Panc1 (cell line): ENCODE results near the gene PHF24. TPM values are rescaled to one million over a fixed set of nuclear protein-coding genes. Genes with fewer than 3 reads are reported as not detected.
"Not testable (repeated sequence)": the region's sequence is repeated elsewhere in the genome, so short reads cannot be mapped to it uniquely, and the experiment has no call there.

Experiments used
- ATAC-seq: fragments of 200-7000 bp; cut with Tn5 transposase; 2 replicates; pipeline ENCODE4 v1.9.1; 2020; ENCODE audit warnings: mild to moderate bottlenecking, moderate library complexity
- BruUV-seq: library from RNA; stranded (reverse); fragments of 400-500 nt; replicated peaks from 2 replicates; lab custom pipeline; 2021; lab: Mats Ljungman, UMichigan
- CTCF ChIA-PET: fragments of 300-600 bp; sonication (Branson Sonifier 250); formaldehyde crosslinking; loops from one replicate; lab custom pipeline; 2022; ENCODE audit warnings: antibody characterized with exemption; lab: Charles Lee
- POLR2A ChIA-PET: fragments of 300-600 bp; sonication (Branson Sonifier 250); formaldehyde crosslinking; loops from one replicate; lab custom pipeline; 2022; ENCODE audit warnings: antibody characterized with exemption; lab: Charles Lee
- DNase-seq: peaks from one replicate; pipeline ENCODE4 v3.0.0-alpha.2; 2010; ENCODE audit warnings: low read depth, low spot score
- H3K27ac ChIP-seq: 2 replicates; pipeline ENCODE4 v1.5.1; 2011; ENCODE audit warnings: mild to moderate bottlenecking, low read length, inconsistent platforms
- H3K27me3 ChIP-seq: fragments of 200-500 bp; sonication (Bioruptor generic); 2 replicates; pipeline ENCODE4 v1.6.0; 2014; ENCODE audit warnings: low read length, inconsistent platforms; ENCODE audit not compliant: control insufficient read depth, insufficient read depth
- H3K36me3 ChIP-seq: fragments of 200-500 bp; sonication (Bioruptor generic); 2 replicates; pipeline ENCODE4 v1.5.1; 2014; ENCODE audit warnings: inconsistent platforms, mild to moderate bottlenecking, low read length, moderate library complexity; ENCODE audit not compliant: control insufficient read depth, insufficient read depth
- H3K4me1 ChIP-seq: 2 replicates; pipeline ENCODE4 v1.5.1; 2011; ENCODE audit warnings: inconsistent platforms, mild to moderate bottlenecking, low read length, moderate library complexity; ENCODE audit not compliant: control insufficient read depth, insufficient read depth
- H3K4me3 ChIP-seq, 2 experiments: 2 replicates each; pipeline ENCODE4 v1.5.1; 2011 to 2012; ENCODE audit warnings: low read depth in 2 of 2, low read length in 2 of 2, mild to moderate bottlenecking in 2 of 2, inconsistent platforms in 1 of 2, moderate library complexity in 1 of 2
- H3K9me3 ChIP-seq: fragments of 200-500 bp; sonication (Bioruptor generic); 2 replicates; pipeline ENCODE4 v1.5.1; 2014; ENCODE audit warnings: low read depth, mild to moderate bottlenecking, inconsistent platforms, low read length, moderate library complexity; ENCODE audit not compliant: control insufficient read depth, insufficient read depth
- CTCF ChIP-seq: fragments of 450-650 bp; IDR thresholded peaks from 2 replicates; pipeline ENCODE4 v1.5.1; 2017; ENCODE audit warnings: mild to moderate bottlenecking
- POLR2AphosphoS5 ChIP-seq: IDR thresholded peaks from 2 replicates; pipeline ENCODE4 v1.6.1; 2012; ENCODE audit warnings: mild to moderate bottlenecking, low read depth, low read length, moderate library complexity
- REST ChIP-seq, 2 experiments: IDR thresholded peaks; 2 replicates each; pipeline ENCODE4 v1.6.1; 2011 to 2012; ENCODE audit warnings: low read depth in 2 of 2, control low read depth in 1 of 2, low read length in 1 of 2, mild to moderate bottlenecking in 1 of 2, moderate library complexity in 1 of 2; ENCODE audit not compliant: insufficient read depth in 1 of 2
- SIN3A ChIP-seq: IDR thresholded peaks from 2 replicates; pipeline ENCODE4 v1.6.1; 2012; ENCODE audit warnings: low read depth, mild to moderate bottlenecking, low read length, moderate library complexity, borderline replicate concordance; ENCODE audit not compliant: insufficient read depth
- TCF7L2 ChIP-seq: IDR thresholded peaks from 2 replicates; pipeline ENCODE4 v1.6.1; 2011; ENCODE audit warnings: mild to moderate bottlenecking, low read depth, low read length, inconsistent platforms
- in situ Hi-C: cut with HindIII; loops from 2 replicates; pipeline ENCODE4 v1.10.0; 2016; ENCODE audit warnings: low sequenced_read_pairs, low pct_unique_long_range_greater_than_20kb
- intact Hi-C: fragments of 100-400 bp; cut with micrococcal nuclease; formaldehyde crosslinking; loops from one replicate; pipeline ENCODE4 v1.10.0; 2022; ENCODE audit not compliant: unreplicated experiment
- total RNA-seq: library from RNA; stranded (reverse); gene quantifications from one replicate; pipeline ENCODE4 v1.2.1, GENCODE V29; 2021; ENCODE audit not compliant: unreplicated experiment

Gene PHF24
- total RNA-seq, 1 experiment from 2014 or later: 0.08 TPM

- TF ChIP-seq REST (IDR thresholded peaks at IDR 0.05; ENCODE audit: insufficient read depth in 1 of 2, low read depth in 2 of 2, low read length in 1 of 2) (no peak), SIN3A (no peak), CTCF (no peak), TCF7L2 (no peak), POLR2AphosphoS5 (no peak)
- intact Hi-C loops (no loop called here), in situ Hi-C loops (no loop called here)
- Histone ChIP-seq H3K36me3 (no peaks in the 10 kb centered on the region), H3K27ac (no peak overlapping the region), H3K4me3 (no peak overlapping the region), H3K4me1 (peaks cover 5% of the 10 kb centered on the region; the same call in 1 of the 2 replicates), H3K9me3 (no peaks in the 10 kb centered on the region), H3K27me3 (no peaks in the 10 kb centered on the region)
- POLR2A ChIA-PET: no interaction called here
- no peak for ATAC-seq
- CTCF ChIA-PET: no interaction called here
- no peak for DNase-seq
- no TSS peak for BruUV-seq
These were observed 44.5 kb downstream of the PHF24 start for GRCh38 chr9:35002623-35003022.

- H3K9me3 ChIP-seq, DNase-seq, H3K27me3 ChIP-seq, H3K4me1 ChIP-seq, BruUV-seq, intact Hi-C loops, in situ Hi-C loops, CTCF ChIA-PET, H3K4me3 ChIP-seq, H3K36me3 ChIP-seq, H3K27ac ChIP-seq, ATAC-seq, POLR2A ChIA-PET: not testable (repeated sequence)
These were observed 46.2 kb downstream of the PHF24 start for GRCh38 chr9:35004299-35004698.

GRCh38 chr9:35010351-35010958 lies 52.4 kb downstream of the PHF24 start:
- BruUV-seq: no TSS peak
- POLR2A ChIA-PET: no interaction called here
- intact Hi-C loops: no loop called here

More at GRCh38 chr9:35010351-35010958, 52.4 kb downstream of the PHF24 start:
- Histone ChIP-seq H3K4me3 (no peak overlapping the region), H3K9me3 (peaks cover 6% of the 10 kb centered on the region; the same call in 1 of the 2 replicates), H3K4me1 (no peaks in the 10 kb centered on the region), H3K27me3 (no peaks in the 10 kb centered on the region), H3K36me3 (no peaks in the 10 kb centered on the region), H3K27ac (no peak overlapping the region)
- ATAC-seq (no peak), DNase-seq (no peak)
- CTCF ChIA-PET: no interaction called here
- TF ChIP-seq REST (IDR thresholded peaks at IDR 0.05; ENCODE audit: insufficient read depth in 1 of 2, low read depth in 2 of 2, low read length in 1 of 2) (no peak), POLR2AphosphoS5 (no peak), SIN3A (no peak), CTCF (no peak), TCF7L2 (no peak)
- in situ Hi-C loops: no loop called here
